Ectodermal cell (in vitro differentiated cells): ENCODE results near the gene FGF5.

Experiments
- H3K27ac ChIP-seq: 2 replicates; pipeline ENCODE4 v1.7.0; 2013; ENCODE audit warnings: mild to moderate bottlenecking, low read depth, low read length; ENCODE audit not compliant: insufficient read depth, poor library complexity, severe bottlenecking
- H3K27me3 ChIP-seq: 2 replicates; pipeline ENCODE4 v1.7.0; 2013; ENCODE audit warnings: mild to moderate bottlenecking, low read length; ENCODE audit not compliant: insufficient read depth, control insufficient read depth, poor library complexity, severe bottlenecking
- H3K36me3 ChIP-seq: one replicate; pipeline ENCODE4 v1.7.0; 2013; ENCODE audit warnings: low read length; ENCODE audit not compliant: control insufficient read depth, insufficient read depth
- H3K4me1 ChIP-seq: one replicate; pipeline ENCODE4 v1.7.0; 2013; ENCODE audit warnings: low read length; ENCODE audit not compliant: control insufficient read depth, insufficient read depth
- H3K4me3 ChIP-seq: 2 replicates; pipeline ENCODE4 v1.7.0; 2013; ENCODE audit warnings: low read depth, low read length, control low read depth; ENCODE audit not compliant: insufficient read depth
- H3K9me3 ChIP-seq: 2 replicates; pipeline ENCODE4 v1.7.0; 2013; ENCODE audit warnings: mild to moderate bottlenecking, low read length, moderate library complexity; ENCODE audit not compliant: control insufficient read depth
- WGBS, 2 experiments: methylation state at CpG; one replicate each; pipeline ENCODE4 v1.1.7; 2013; ENCODE audit warnings: missing lambda C conversion rate in 2 of 2; 5-methylcytosine and 5-hydroxymethylcytosine counted together

FGF5 gene

DNA sequence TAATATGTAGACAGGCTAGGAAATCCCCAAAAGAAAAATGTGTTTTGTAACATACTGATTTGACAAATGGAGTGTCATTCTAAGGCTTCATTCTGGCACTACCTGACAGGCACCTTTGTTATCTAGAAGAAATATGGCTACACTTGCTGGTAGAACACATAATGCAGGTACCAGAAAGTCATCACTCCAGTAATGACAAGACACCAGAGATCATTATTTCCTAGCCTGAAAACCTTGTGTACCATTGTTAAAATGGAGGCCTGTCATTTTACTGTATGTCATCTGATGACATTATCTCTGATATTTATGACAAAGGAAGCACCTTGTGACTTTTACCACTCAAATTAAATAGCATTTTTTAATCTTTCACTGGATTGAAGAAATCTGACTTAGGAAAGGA, 13.5 kb upstream of the FGF5 start:
- Histone ChIP-seq H3K27me3 (peaks cover 4% of the 10 kb centered on the region), H3K4me3 (no peak overlapping the region), H3K27ac (no peak overlapping the region), H3K4me1 (no peaks in the 10 kb centered on the region), H3K9me3 (no peaks in the 10 kb centered on the region), H3K36me3 (no peaks in the 10 kb centered on the region)

GRCh38 chr4:80253510-80253909, 13.0 kb upstream of the FGF5 start:
- Histone ChIP-seq H3K4me3 (no peak overlapping the region), H3K9me3 (no peaks in the 10 kb centered on the region), H3K4me1 (no peaks in the 10 kb centered on the region), H3K36me3 (no peaks in the 10 kb centered on the region), H3K27ac (no peak overlapping the region), H3K27me3 (peaks cover 4% of the 10 kb centered on the region)
- 78 to 90% methylated on average over 4 of the region's 4 CpGs for WGBS, 2 experiments

DNA sequence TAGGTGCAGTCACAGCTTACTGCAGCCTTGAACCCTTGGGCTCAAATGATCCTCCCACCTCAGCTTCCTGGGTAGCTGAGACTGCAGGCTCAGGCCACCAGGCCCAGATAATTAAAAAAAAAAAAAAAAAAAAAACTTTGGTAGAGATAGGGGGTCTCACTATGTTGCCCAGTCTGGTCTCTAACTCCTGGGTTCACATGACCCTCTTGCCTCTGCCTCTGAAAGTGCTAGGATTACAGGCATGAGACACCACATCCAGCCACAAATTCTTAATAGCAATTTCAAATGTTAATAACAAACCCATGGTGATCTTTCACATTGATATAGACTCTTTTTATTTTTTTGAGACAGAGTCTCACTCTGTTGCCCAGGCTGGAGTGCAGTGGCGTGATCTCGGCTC, 12.3 kb upstream of the FGF5 start:
- no peaks in the 10 kb centered on the region for H3K9me3 ChIP-seq
- H3K4me3 ChIP-seq = no peak overlapping the region
- H3K27me3 ChIP-seq = peaks cover 4% of the 10 kb centered on the region
- H3K27ac ChIP-seq = no peak overlapping the region
- H3K36me3 ChIP-seq = no peaks in the 10 kb centered on the region
- H3K4me1 ChIP-seq = no peaks in the 10 kb centered on the region
- 83 to 91% methylated on average over 2 of the region's 2 CpGs for WGBS, 2 experiments

DNA sequence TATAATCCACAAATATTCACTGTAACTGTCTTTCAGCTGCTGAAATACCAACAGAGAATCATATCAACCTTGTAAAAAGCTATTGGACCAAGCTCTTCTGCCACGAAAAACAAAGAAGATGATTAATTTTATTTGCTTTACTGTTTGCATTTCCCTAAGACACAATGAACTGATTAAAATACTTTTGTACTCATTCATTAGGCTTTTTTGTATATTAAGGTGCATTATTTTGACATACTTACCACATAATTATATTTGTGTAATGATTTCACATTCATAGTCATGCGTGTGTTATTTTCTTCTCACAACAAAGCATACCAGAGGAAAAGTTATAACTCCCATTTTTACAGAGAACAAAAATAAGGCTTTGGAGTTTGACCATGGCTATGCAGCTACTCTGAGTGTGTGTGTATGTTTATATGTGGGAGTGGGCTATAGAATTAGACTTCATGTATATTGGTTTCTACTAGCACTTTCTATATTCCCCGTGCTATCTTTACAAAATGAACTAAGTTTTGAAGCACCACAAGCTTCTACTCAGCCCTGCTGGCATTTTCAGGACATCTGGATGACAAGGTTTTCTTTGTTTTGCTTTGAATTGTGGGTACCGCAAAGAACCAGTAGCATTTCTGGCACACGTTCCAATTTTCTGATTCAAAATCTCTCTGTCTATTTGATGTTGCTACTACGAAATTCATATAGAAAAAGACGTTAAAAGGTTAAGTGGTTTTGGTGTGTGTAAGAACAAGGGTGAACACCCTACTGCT, 11.0 kb upstream of the FGF5 start:
- Histone ChIP-seq H3K27me3 (peaks cover 14% of the 10 kb centered on the region), H3K9me3 (no peaks in the 10 kb centered on the region), H3K4me3 (no peak overlapping the region), H3K36me3 (no peaks in the 10 kb centered on the region), H3K4me1 (no peaks in the 10 kb centered on the region), H3K27ac (no peak overlapping the region)
- 85 to 91% methylated on average over 4 to 6 of the region's 7 CpGs for WGBS, 2 experiments

DNA sequence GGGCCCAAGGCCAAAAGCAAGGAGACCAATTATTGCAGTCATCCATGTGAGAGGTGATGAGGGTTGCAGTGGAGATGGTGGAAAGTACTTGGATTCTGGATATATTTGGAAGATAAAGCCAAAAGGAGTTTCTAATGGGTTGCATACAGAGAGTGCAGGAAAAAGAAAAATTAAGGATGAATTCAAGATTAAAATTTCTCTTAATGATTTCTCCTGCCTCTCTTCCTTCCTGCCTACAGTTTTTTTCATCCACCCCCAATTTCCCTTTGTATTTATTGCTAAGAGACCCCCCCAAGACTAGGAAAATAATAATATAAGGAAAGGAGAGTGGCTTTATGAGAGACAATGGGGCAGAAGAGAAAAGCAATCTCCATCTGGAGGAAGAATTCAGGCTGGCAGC, 8.6 kb upstream of the FGF5 start:
- peaks cover 36% of the 10 kb centered on the region for H3K27me3 ChIP-seq

DNA sequence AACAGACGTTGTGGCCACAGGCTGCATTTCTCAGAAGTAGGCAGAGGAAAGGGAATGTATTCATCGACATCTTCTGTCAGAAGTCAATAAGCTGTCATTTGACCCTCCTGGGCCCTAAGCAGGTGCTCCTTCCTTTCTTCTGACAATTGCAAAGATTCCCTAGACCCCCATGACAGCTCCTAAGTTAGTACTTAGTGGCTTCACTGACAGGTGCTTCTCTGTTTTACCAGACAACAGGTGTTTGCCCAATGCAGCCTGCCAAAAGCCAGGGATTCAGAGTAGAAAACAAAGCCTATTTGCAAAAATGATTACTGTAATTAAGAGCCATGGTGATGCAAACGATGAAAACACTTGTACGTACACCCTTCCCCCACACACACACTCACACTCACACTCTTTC, 7.5 kb upstream of the FGF5 start:
- H3K27ac ChIP-seq = no peak overlapping the region
- no peaks in the 10 kb centered on the region for H3K4me1 ChIP-seq
- no peaks in the 10 kb centered on the region for H3K36me3 ChIP-seq
- H3K27me3 ChIP-seq = peaks cover 48% of the 10 kb centered on the region
- WGBS, 2 experiments = 50 to 57% methylated on average over 4 of the region's 4 CpGs
- no peaks in the 10 kb centered on the region for H3K9me3 ChIP-seq
- no peak overlapping the region for H3K4me3 ChIP-seq

More for the DNA sequence above, 8.6 kb upstream of the FGF5 start:
- Histone ChIP-seq H3K27ac (no peak overlapping the region), H3K4me1 (no peaks in the 10 kb centered on the region), H3K9me3 (no peaks in the 10 kb centered on the region), H3K4me3 (no peak overlapping the region), H3K36me3 (no peaks in the 10 kb centered on the region)

- H3K36me3 ChIP-seq = no peaks in the 10 kb centered on the region
- H3K27ac ChIP-seq = no peak overlapping the region
- H3K9me3 ChIP-seq = no peaks in the 10 kb centered on the region
- peaks cover 56% of the 10 kb centered on the region for H3K27me3 ChIP-seq
- no peak overlapping the region for H3K4me3 ChIP-seq
- peaks cover 3% of the 10 kb centered on the region for H3K4me1 ChIP-seq
- 96 to 100% methylated on average over 3 of the region's 3 CpGs for WGBS, 2 experiments
Observed at GRCh38 chr4:80259817-80260216, 6.6 kb upstream of the FGF5 start.

DNA sequence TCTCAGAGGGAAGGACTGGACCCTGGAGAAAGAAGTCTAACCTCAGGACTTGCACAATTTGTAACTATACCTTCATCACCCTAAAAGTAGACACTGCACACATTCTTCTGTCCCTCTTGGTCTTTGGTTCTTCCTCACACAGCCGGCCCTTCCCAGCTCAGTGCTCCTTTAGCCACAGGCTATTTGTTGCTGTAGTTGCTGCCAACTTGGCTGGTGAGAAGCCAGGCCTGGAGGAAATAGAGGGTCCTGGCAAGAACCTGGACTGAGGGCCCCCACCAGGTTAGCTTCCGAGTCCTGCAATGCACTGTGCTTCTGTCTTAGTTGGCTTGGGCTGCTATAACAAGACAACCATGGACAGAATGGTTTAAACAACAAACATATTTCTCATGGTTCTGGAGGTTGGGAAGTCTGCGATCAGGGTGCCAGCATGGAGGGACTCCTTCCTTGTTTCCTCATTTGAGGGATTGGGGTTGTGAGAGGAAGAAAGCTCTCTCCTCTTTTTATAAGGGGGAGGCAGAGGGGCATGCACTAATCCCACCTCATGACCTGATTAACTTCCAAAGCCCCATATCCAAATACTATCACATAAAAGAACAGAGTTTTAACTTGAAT, 4.4 kb upstream of the FGF5 start:
- 81 to 96% methylated on average over 3 of the region's 3 CpGs for whole genome bisulfite sequencing, 2 experiments
- Histone ChIP-seq H3K4me3 (no peak overlapping the region), H3K27ac (no peak overlapping the region), H3K4me1 (peaks cover 10% of the 10 kb centered on the region), H3K9me3 (no peaks in the 10 kb centered on the region), H3K27me3 (peaks cover 75% of the 10 kb centered on the region), H3K36me3 (no peaks in the 10 kb centered on the region)

DNA sequence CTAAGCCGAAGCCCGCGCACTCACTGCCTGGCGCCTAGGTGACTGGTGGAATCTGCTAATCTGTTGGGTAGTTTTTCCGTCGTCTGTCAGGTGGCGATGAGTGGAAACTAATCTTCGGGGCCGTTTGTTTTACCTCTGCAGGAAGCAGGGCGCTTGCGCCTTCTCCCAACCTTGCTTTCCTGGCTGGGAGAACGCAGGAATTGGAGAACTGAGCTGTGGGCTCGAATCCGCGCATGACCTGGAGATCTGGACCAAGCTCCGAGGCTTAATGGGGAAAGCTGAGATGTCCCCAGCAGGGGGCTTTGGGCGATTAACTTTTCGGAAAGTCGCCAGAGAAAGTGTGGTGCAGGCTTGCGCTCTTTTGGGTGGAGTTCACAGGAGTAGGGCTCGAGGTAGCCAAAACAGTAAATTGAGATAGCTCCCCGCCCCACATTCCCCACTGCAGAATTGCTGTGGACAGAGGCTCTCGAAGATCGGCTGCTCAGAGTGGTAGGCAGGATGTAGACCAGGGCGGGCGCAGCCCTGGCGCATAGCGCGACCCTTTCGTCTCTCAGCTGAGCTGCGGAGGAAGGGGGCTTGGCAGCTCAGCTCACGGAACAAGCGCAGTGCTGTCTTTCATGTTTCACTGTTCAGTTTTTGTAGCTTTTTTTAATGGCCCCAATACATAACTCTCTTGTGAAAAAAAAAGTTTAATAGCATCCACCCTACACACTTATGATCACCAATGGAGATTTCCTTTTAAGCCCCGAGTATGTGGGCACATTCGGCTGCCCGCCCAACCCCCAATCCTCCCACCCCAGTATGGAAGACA, 2.7 kb upstream of the FGF5 start:
- Histone ChIP-seq H3K4me3 (no peak overlapping the region), H3K36me3 (no peaks in the 10 kb centered on the region), H3K27me3 (peaks cover 92% of the 10 kb centered on the region), H3K4me1 (peaks cover 10% of the 10 kb centered on the region), H3K9me3 (no peaks in the 10 kb centered on the region), H3K27ac (no peak overlapping the region)
- 4 to 5% methylated on average over 36 of the region's 36 CpGs for WGBS, 2 experiments

GRCh38 chr4:80264352-80264647, 2.2 kb upstream of the FGF5 start:
- no peak overlapping the region for H3K27ac ChIP-seq
- no peak overlapping the region for H3K4me3 ChIP-seq
- peaks cover 10% of the 10 kb centered on the region for H3K4me1 ChIP-seq
- 16 to 17% methylated on average over 4 of the region's 4 CpGs for WGBS, 2 experiments
- H3K9me3 ChIP-seq = no peaks in the 10 kb centered on the region
- H3K36me3 ChIP-seq = no peaks in the 10 kb centered on the region
- peaks cover 95% of the 10 kb centered on the region for H3K27me3 ChIP-seq
